ENCODE measurements around the gene CCDC179.

DNA sequence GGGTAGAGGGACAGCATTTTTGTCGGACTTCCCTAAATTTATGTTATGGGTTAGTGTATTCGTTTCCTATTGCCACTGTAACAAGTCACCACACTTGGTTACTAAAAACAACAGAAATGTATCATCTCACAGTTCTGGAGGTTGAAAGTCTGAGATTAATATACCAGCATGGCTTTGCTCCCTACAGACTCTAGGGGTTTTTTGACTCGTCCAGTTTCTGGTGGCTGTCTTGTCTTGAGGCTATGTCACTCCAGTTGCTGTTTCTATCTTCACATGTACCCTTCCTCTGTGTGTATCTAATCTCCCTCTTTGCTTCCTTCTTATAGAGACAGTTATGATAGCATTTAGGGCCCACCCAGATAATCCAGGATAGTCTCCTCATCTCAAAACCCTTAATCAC lies 9.1 kb upstream of the CCDC179 start:
- TF ChIP-seq, protein P1, sequence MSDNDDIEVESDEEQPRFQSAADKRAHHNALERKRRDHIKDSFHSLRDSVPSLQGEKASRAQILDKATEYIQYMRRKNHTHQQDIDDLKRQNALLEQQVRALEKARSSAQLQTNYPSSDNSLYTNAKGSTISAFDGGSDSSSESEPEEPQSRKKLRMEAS (IDR thresholded peaks at IDR 0.05; ENCODE audit: low read depth, low read length): no peak
- TF ChIP-seq, protein P2, sequence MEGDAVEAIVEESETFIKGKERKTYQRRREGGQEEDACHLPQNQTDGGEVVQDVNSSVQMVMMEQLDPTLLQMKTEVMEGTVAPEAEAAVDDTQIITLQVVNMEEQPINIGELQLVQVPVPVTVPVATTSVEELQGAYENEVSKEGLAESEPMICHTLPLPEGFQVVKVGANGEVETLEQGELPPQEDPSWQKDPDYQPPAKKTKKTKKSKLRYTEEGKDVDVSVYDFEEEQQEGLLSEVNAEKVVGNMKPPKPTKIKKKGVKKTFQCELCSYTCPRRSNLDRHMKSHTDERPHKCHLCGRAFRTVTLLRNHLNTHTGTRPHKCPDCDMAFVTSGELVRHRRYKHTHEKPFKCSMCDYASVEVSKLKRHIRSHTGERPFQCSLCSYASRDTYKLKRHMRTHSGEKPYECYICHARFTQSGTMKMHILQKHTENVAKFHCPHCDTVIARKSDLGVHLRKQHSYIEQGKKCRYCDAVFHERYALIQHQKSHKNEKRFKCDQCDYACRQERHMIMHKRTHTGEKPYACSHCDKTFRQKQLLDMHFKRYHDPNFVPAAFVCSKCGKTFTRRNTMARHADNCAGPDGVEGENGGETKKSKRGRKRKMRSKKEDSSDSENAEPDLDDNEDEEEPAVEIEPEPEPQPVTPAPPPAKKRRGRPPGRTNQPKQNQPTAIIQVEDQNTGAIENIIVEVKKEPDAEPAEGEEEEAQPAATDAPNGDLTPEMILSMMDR (IDR thresholded peaks at IDR 0.05; ENCODE audit: low read depth, low read length): no peak
- TF ChIP-seq POLR2A (IDR thresholded peaks at IDR 0.05; ENCODE audit: extremely low read depth, insufficient read length): no peak

Measured in NB4 (cell line).